Measurements from ENCODE around the gene ANAPC1.
"Not testable (repeated sequence)": the region's sequence is repeated elsewhere in the genome, so short reads cannot be mapped to it uniquely, and the experiment has no call there.

Gene ANAPC1

DNA sequence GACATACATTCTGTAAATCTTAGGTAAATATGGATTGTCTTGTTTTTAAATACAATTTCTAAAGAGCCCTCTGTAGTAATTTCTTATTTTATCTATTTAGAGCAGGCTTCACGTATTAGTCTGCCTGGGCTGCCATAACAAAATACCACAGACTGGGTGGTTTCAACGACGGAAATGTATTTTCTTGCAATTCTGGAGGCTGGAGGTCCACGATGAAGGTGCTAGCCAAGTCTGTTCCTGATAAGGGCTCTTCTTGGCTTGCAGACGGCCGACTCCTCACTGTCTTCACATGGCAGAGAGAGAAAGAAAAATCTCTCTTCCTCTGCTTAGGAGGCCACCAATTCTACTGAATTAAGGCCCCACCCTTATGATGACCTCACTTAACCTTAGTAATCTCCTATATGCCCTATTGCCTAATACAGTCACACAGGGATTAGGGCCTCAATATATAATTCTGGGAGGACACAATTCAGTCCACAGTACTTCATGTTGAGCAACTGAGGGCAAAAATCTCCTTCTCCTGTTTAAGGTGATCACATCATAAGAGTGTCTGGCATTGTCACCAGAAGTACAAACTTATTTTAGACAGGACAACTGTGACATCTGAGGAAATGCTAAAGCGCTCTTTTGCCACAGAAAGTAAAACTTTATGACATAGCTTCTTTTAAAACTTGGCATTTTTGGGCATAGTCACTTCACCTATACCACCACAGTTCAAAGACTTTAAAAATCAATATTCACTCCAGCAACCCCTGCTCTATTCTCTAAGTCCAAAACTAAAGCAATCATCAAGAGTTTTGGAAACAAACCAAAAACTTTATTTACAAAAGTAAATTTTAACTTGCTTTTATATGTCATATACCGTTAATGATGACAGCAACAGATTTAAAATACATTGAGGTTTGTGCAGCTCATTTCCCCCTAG is 115.5 kb downstream of the ANAPC1 start:
- not testable (repeated sequence) for H3K27me3 ChIP-seq (ENCODE audit: control insufficient read depth, insufficient read depth, low read length); H3K36me3 ChIP-seq (ENCODE audit: control insufficient read depth, insufficient read depth, low read length); H3K4me3 ChIP-seq (ENCODE audit: low read length); H3K4me1 ChIP-seq (ENCODE audit: control insufficient read depth, insufficient read depth, low read length); H3K27ac ChIP-seq (ENCODE audit: low read depth, low read length); H3K9ac ChIP-seq (ENCODE audit: low read length)

DNA sequence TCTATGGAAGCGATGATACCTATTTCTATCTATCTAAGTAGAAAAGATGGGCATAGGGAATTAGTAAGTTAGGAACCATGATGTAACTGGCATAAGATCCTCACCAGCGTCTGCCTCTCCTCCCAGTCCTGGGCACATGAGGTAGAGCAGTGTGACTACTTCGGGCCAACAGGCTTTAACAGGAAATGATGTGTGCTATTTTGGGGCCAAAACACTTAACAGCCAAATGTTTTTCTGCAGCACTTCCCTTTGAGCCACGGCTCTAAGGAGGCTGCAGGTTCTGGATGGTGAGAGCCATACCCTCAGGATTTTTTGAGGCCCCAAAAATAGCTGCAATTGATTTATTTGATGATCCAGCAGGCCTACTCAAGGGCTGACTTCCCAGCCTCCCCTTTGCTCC is 116.9 kb downstream of the ANAPC1 start:
- not testable (repeated sequence) for H3K4me1 ChIP-seq (ENCODE audit: control insufficient read depth, insufficient read depth, low read length); H3K27me3 ChIP-seq (ENCODE audit: control insufficient read depth, insufficient read depth, low read length); H3K4me3 ChIP-seq (ENCODE audit: low read length); H3K27ac ChIP-seq (ENCODE audit: low read depth, low read length); H3K9ac ChIP-seq (ENCODE audit: low read length); H3K36me3 ChIP-seq (ENCODE audit: control insufficient read depth, insufficient read depth, low read length)

DNA sequence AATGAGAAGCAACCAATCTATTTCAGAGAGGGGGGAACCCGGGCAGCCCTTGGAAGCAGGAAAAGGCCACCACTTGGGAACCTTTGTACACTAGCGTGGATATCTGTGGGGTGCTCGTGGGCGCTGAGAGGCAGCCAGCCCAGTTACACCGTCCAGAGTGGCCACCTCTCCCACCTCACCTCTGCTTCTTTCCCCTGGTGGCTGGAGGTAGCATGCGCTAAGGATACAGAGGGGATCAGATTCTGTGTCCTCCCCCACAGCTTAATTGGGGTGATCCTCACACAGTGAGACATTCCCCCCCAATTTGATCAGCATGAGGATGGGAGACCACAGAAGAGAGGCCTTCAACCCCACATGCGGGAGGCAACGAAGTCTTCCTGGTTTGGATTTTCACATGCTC is 117.7 kb downstream of the ANAPC1 start:
- not testable (repeated sequence) for H3K27me3 ChIP-seq (ENCODE audit: control insufficient read depth, insufficient read depth, low read length); H3K4me3 ChIP-seq (ENCODE audit: low read length); H3K36me3 ChIP-seq (ENCODE audit: control insufficient read depth, insufficient read depth, low read length); H3K9ac ChIP-seq (ENCODE audit: low read length); H3K27ac ChIP-seq (ENCODE audit: low read depth, low read length); H3K4me1 ChIP-seq (ENCODE audit: control insufficient read depth, insufficient read depth, low read length)

DNA sequence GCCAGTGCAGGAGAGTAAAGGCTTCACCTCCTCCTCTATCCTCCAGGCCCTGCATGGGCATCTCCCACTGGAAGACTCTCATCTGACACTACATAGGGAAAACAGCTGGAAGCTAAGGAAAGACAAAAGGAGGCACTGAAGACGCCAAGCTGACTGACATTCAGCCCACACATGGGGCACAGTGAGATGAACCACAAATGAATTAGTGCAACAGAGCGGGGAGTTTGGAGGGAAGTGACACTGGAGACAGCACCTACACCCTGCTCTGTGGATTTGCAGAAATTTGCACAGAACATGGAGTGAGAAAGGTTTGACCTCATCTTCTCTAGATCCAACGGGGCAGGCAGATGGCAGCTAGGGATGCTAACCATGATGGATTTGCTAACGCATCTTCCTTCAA is 119.8 kb downstream of the ANAPC1 start:
- not testable (repeated sequence) for H3K27me3 ChIP-seq (ENCODE audit: control insufficient read depth, insufficient read depth, low read length); H3K27ac ChIP-seq (ENCODE audit: low read depth, low read length); H3K36me3 ChIP-seq (ENCODE audit: control insufficient read depth, insufficient read depth, low read length); H3K4me1 ChIP-seq (ENCODE audit: control insufficient read depth, insufficient read depth, low read length); H3K9ac ChIP-seq (ENCODE audit: low read length); H3K4me3 ChIP-seq (ENCODE audit: low read length)

DNA sequence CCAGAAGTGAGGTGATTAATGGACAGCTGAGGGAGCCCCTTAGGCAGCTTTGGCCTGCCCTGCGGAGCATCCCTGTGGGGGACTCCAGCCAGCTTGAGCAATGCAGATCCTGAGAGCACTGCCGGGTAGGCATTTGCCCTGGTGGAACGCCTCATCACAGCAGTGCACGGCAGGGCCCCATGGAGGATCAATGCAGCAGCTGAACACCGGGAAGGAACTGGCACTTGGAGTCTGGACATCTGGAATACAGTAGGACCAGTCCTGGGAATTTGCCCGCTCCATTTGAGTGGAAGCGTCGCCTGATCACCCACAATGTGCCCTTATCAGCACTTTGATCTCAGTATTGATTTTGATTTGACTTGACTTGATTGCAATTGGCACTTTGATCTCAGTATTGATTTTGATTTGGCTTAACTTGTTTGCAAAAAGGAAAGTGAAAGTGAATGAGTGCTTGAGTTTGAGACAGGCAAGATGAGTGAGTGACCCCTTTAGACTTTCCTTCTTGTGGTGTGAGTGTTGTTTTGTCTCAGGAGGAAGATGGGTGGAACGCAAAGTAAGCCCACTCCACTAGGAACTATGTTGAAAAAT is 123.2 kb downstream of the ANAPC1 start:
- H3K27ac ChIP-seq (ENCODE audit: low read depth, low read length); H3K27me3 ChIP-seq (ENCODE audit: control insufficient read depth, insufficient read depth, low read length); H3K36me3 ChIP-seq (ENCODE audit: control insufficient read depth, insufficient read depth, low read length); H3K4me3 ChIP-seq (ENCODE audit: low read length); H3K9ac ChIP-seq (ENCODE audit: low read length); H3K4me1 ChIP-seq (ENCODE audit: control insufficient read depth, insufficient read depth, low read length): not testable (repeated sequence)

DNA sequence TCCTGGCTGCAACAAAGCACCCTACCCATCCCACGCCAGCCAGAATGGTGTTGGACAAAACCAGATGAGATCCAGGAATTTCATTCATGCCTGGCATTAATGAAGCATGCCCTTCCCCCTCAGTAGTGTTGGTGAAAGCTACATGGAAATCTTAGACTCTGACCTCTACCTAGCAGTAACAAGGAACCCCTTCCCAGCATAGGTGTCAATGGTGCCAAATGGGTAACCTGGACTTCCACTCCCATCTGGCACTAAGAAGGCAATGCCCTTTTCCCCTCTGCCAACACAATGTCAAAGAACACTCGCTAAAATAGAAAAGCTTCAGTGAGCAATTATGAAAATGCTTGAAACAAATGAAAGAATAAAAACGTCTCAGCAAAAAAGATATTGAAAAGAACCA is 131.5 kb downstream of the ANAPC1 start:
- not testable (repeated sequence) for H3K36me3 ChIP-seq (ENCODE audit: control insufficient read depth, insufficient read depth, low read length); H3K4me1 ChIP-seq (ENCODE audit: control insufficient read depth, insufficient read depth, low read length); H3K4me3 ChIP-seq (ENCODE audit: low read length); H3K9ac ChIP-seq (ENCODE audit: low read length); H3K27me3 ChIP-seq (ENCODE audit: control insufficient read depth, insufficient read depth, low read length); H3K27ac ChIP-seq (ENCODE audit: low read depth, low read length)

DNA sequence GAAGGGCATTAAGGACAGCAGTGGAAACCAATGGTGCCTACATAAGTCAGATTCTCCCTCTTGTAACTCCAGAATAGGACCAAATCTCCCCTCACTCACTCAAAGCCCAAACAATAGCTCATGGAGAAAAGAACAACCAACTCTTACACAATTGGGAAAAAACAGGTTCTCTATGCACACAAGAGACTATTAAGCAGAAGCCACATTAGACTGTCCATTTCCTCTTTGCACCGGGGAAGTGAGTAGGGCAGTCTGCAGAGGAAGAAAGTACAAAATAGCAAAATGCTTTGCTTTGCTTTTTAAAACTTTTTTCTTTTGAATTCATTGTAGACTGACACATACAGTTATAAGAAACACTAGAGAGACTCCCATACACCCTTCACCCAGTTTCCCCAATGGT is 133.4 kb downstream of the ANAPC1 start:
- H3K4me3 ChIP-seq (ENCODE audit: low read length); H3K27me3 ChIP-seq (ENCODE audit: control insufficient read depth, insufficient read depth, low read length); H3K9ac ChIP-seq (ENCODE audit: low read length); H3K4me1 ChIP-seq (ENCODE audit: control insufficient read depth, insufficient read depth, low read length); H3K27ac ChIP-seq (ENCODE audit: low read depth, low read length); H3K36me3 ChIP-seq (ENCODE audit: control insufficient read depth, insufficient read depth, low read length): not testable (repeated sequence)

DNA sequence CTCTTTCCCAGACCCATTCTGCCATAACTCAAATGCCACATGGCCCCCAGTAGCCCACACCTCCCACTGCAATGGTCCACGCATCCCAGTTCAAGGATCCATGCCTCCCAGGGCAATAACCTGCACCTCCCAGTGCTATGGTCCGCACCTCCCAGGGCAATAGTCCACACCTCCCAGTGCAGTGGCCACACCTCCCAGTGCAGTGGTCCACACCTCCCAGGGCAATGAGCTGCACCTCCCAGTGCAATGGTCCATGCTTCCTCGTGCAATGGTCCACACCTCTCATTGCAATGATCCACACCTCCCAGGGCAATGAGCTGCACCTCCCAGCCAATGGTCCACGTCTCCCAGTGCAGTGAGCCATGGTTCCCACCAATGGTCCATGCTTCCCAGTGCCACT is 135.6 kb downstream of the ANAPC1 start:
- not testable (repeated sequence) for H3K36me3 ChIP-seq (ENCODE audit: control insufficient read depth, insufficient read depth, low read length); H3K27ac ChIP-seq (ENCODE audit: low read depth, low read length); H3K9ac ChIP-seq (ENCODE audit: low read length); H3K27me3 ChIP-seq (ENCODE audit: control insufficient read depth, insufficient read depth, low read length); H3K4me3 ChIP-seq (ENCODE audit: low read length); H3K4me1 ChIP-seq (ENCODE audit: control insufficient read depth, insufficient read depth, low read length)

DNA sequence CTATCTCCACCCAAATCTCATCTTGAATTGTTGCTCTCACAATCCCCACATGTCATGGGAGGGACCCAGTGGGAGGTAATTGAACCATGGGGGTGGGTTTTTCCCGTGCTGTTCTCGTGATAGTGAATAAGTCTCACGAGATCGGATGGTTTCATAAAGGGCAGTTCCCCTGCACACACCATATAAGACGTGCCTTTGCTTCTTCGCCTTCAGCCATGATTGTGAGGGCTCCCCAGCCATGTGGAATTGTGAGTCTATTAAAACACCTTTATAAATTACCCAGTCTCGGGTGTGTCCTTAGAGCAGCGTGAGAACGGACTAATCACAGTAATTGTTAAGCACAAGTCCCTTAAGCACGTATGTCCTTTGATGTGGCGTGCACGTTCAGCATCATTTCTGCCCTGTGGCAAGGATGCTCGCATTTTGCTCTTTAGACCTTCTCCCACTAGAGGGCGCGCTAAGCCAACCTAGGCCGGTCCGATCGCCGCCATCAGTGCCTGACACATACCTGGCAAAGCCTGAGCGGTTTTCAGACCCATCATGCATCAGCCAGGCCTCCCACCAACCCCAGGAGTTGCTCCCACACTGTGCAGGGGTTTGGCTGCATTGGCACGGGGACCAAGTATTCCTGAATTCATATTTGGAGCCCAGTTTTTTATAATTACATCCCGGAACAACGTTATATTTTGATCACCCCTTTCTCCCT is 136.4 kb downstream of the ANAPC1 start:
- not testable (repeated sequence) for H3K4me3 ChIP-seq (ENCODE audit: low read length); H3K9ac ChIP-seq (ENCODE audit: low read length); H3K27me3 ChIP-seq (ENCODE audit: control insufficient read depth, insufficient read depth, low read length); H3K36me3 ChIP-seq (ENCODE audit: control insufficient read depth, insufficient read depth, low read length); H3K27ac ChIP-seq (ENCODE audit: low read depth, low read length); H3K4me1 ChIP-seq (ENCODE audit: control insufficient read depth, insufficient read depth, low read length)

DNA sequence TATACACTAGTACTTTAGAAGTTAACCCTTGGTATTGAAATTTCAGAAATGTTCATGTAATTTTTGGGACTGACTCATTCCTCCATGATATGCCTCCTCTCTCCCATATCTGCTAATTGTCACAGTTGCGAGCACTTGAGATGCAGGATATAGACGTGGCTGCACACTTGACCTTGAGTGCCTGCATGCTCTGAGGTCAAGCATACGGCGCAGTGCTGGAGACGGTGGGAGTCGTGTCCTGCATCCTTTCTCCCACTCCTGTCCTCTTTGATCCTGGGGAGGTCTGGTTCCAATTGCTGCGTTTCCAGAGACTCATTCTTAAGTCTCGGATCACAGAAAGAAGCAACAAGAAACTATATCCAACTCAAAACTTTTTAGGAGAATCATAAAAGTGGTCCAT is 139.2 kb downstream of the ANAPC1 start:
- not testable (repeated sequence) for H3K27me3 ChIP-seq (ENCODE audit: control insufficient read depth, insufficient read depth, low read length); H3K4me1 ChIP-seq (ENCODE audit: control insufficient read depth, insufficient read depth, low read length); H3K27ac ChIP-seq (ENCODE audit: low read depth, low read length); H3K9ac ChIP-seq (ENCODE audit: low read length); H3K36me3 ChIP-seq (ENCODE audit: control insufficient read depth, insufficient read depth, low read length); H3K4me3 ChIP-seq (ENCODE audit: low read length)

DNA sequence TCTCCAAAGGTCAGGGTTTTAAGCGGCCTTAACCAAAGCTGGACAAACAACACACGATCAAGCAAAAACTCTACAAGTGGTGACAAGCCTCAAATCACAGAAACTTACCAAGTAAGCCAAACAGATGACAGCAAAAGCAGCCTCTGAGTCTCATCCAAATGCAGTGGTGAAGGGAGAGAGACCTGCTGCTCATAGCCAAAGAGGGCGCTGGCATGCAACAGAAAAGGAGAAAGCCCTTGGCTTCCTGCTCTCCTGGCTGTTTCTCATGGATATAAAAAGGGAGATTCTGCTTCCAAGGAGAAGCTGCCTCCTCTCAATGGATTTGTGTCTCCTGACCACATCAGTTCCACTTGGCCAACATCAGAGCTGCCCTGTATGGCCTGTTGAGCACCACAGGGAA is 142.5 kb downstream of the ANAPC1 start:
- not testable (repeated sequence) for H3K36me3 ChIP-seq (ENCODE audit: control insufficient read depth, insufficient read depth, low read length); H3K9ac ChIP-seq (ENCODE audit: low read length); H3K4me1 ChIP-seq (ENCODE audit: control insufficient read depth, insufficient read depth, low read length); H3K4me3 ChIP-seq (ENCODE audit: low read length); H3K27ac ChIP-seq (ENCODE audit: low read depth, low read length); H3K27me3 ChIP-seq (ENCODE audit: control insufficient read depth, insufficient read depth, low read length)

DNA sequence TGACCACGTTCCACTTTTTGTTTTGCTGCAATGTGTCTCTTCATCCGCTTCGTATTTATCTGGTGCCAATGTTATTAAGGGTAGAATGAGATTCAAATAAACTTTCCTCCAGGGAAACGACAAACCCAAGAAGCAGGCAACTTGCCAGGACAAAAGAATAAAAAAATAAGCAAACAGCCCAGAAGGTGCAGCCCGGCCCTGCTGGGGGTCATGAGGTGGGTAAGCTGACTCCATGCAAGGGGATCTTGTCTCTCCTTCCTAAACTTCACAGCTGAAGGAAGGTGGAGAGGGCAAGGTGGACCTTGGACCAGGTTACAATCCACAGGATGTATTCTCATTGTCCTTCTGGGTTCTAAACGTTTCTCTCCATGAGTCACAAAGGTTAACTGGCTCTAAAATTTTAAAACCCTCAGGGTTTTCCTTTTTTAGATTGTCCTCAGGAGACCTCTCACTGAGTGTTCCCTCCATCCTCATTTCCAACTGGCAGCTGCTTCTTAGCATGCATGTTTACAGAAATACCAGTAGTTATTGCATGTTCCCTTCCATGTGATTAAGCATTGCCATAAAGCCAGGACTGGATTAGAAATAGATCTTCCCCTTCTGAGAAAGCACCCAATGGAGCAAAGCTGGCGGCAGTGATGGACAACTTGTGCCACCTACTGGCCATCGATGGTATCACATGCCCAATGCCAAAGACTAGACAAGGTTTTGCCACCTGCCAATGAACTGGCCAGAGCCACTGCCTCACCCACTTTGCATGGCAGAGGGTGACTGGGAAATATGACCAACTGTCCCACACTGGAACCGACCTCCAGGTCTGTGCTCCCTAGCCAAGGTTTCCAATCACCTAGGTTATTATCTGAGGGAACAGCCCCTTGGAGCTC is 147.9 kb downstream of the ANAPC1 start:
- not testable (repeated sequence) for H3K4me1 ChIP-seq (ENCODE audit: control insufficient read depth, insufficient read depth, low read length); H3K9ac ChIP-seq (ENCODE audit: low read length); H3K4me3 ChIP-seq (ENCODE audit: low read length); H3K27ac ChIP-seq (ENCODE audit: low read depth, low read length); H3K27me3 ChIP-seq (ENCODE audit: control insufficient read depth, insufficient read depth, low read length); H3K36me3 ChIP-seq (ENCODE audit: control insufficient read depth, insufficient read depth, low read length)

Data from rectal smooth muscle tissue (tissue), 1 donor.